Endothelial cell of umbilical vein (primary cell): ENCODE data around the gene ZC3H18. TPM values are rescaled to one million over a fixed set of nuclear protein-coding genes. Genes with fewer than 3 reads are reported as not detected.

Experiments
- BruUV-seq: library from RNA; stranded (reverse); fragments of 400-500 nt; replicated peaks from 2 replicates; lab custom pipeline; 2021; lab: Mats Ljungman, UMichigan
- CTCF ChIA-PET: fragments of 300-600, 350-600 bp; sonication (Branson Sonifier 250); formaldehyde crosslinking; loops from one replicate; lab custom pipeline; 2021; ENCODE audit warnings: antibody characterized with exemption, inconsistent platforms; lab: Charles Lee
- POLR2A ChIA-PET: fragments of 300-600, 350-600 bp; sonication (Branson Sonifier 250); formaldehyde crosslinking; loops from one replicate; lab custom pipeline; 2021; ENCODE audit warnings: antibody characterized with exemption, inconsistent platforms; lab: Charles Lee
- DNase-seq: peaks from one replicate; pipeline ENCODE4 v3.0.0-alpha.2; 2011; ENCODE audit warnings: low read depth, low spot score
- FAIRE-seq: peaks from 2 replicates; lab custom pipeline; 2011; peaks lifted over from hg19 to GRCh38; lab: Jason Lieb, UNC
- H2AFZ ChIP-seq: 2 replicates; pipeline ENCODE4 v1.6.0; 2012; ENCODE audit warnings: low read depth, low read length, control low read depth, inconsistent platforms
- H3K27ac ChIP-seq: 2 replicates; pipeline ENCODE4 v1.5.1; 2011; ENCODE audit warnings: low read depth, mild to moderate bottlenecking, control low read depth, low read length, moderate library complexity; ENCODE audit not compliant: insufficient read depth
- H3K27me3 ChIP-seq, 2 experiments: 2 replicates each; pipeline versions ENCODE4 v1.6.0 to v1.6.1; 2011; ENCODE audit warnings: low read length in 2 of 2, mixed read lengths in 1 of 2; ENCODE audit not compliant: control insufficient read depth in 2 of 2, insufficient read depth in 2 of 2
- H3K36me3 ChIP-seq, 2 experiments: 2 replicates in 1 of 2; 3 replicates in 1 of 2; pipeline ENCODE4 v1.5.1; 2011; ENCODE audit warnings: low read length in 2 of 2, mild to moderate bottlenecking in 1 of 2, moderate library complexity in 1 of 2; ENCODE audit not compliant: control insufficient read depth in 2 of 2, insufficient read depth in 2 of 2; ENCODE audit errors: extremely low read depth in 1 of 2
- H3K4me1 ChIP-seq: 3 replicates; pipeline ENCODE4 v1.5.1; 2011; ENCODE audit warnings: mild to moderate bottlenecking, low read length; ENCODE audit not compliant: control insufficient read depth, insufficient read depth; ENCODE audit errors: extremely low read depth
- H3K4me2 ChIP-seq: 2 replicates; pipeline ENCODE4 v1.6.1; 2011; ENCODE audit warnings: low read length, control low read depth, mixed read lengths; ENCODE audit not compliant: insufficient read depth
- H3K4me3 ChIP-seq, 3 experiments: fragments of 200-600 bp in 1 of 3; sonication (generic), shearing (Covaris generic) in 1 of 3; replicated peaks in 1 of 3; 2 replicates each; pipeline ENCODE4 v1.5.1; 2011 to 2016; ENCODE audit warnings: control low read depth in 3 of 3, low read length in 3 of 3, mild to moderate bottlenecking in 2 of 3, inconsistent platforms in 1 of 3, low read depth in 1 of 3, moderate library complexity in 1 of 3; ENCODE audit not compliant: insufficient read depth in 1 of 3
- H3K79me2 ChIP-seq: 2 replicates; pipeline ENCODE4 v1.6.0; 2012; ENCODE audit warnings: low read length, inconsistent platforms; ENCODE audit not compliant: control insufficient read depth, insufficient read depth
- H3K9ac ChIP-seq: replicated peaks from 2 replicates; pipeline ENCODE3; 2011; ENCODE audit warnings: low read length, control low read depth; ENCODE audit not compliant: insufficient read depth; ENCODE audit errors: extremely low read depth
- H3K9me1 ChIP-seq: replicated peaks from 3 replicates; pipeline ENCODE4 v1.6.0; 2011; ENCODE audit warnings: mild to moderate bottlenecking, low read length; ENCODE audit not compliant: control insufficient read depth, insufficient read depth; ENCODE audit errors: extremely low read depth
- H3K9me3 ChIP-seq: replicated peaks from 2 replicates; pipeline ENCODE4 v1.5.1; 2012; ENCODE audit warnings: low read length, inconsistent platforms; ENCODE audit not compliant: control insufficient read depth, insufficient read depth
- H4K20me1 ChIP-seq: replicated peaks from 2 replicates; pipeline ENCODE3; 2011; ENCODE audit warnings: mild to moderate bottlenecking, low read length; ENCODE audit not compliant: control insufficient read depth, insufficient read depth; ENCODE audit errors: extremely low read depth
- CTCF ChIP-seq, 2 donors: IDR thresholded peaks; 1 replicate in 1 of 2; 2 replicates in 1 of 2; pipeline ENCODE4 v1.5.1; 2011; ENCODE audit warnings: low read length in 2 of 2, mild to moderate bottlenecking in 2 of 2, moderate library complexity in 2 of 2, control low read depth in 1 of 2, inconsistent platforms in 1 of 2, low read depth in 1 of 2; ENCODE audit not compliant: insufficient read depth in 1 of 2; ENCODE audit errors: extremely low read depth in 1 of 2
- EZH2 ChIP-seq: IDR thresholded peaks from 2 replicates; pipeline ENCODE4 v1.6.1; 2012; ENCODE audit warnings: borderline replicate concordance, low read depth, mild to moderate bottlenecking, moderate library complexity, low read length, inconsistent platforms; ENCODE audit not compliant: severe bottlenecking
- FOS ChIP-seq: IDR thresholded peaks from 2 replicates; pipeline ENCODE4 v1.6.1; 2011; ENCODE audit warnings: mild to moderate bottlenecking, low read length, moderate library complexity, borderline replicate concordance; ENCODE audit not compliant: insufficient read depth
- GATA2 ChIP-seq: IDR thresholded peaks from 2 replicates; pipeline ENCODE4 v1.7.0; 2011; ENCODE audit warnings: low read depth, mild to moderate bottlenecking, moderate library complexity, mixed read lengths, low read length; ENCODE audit not compliant: insufficient read length, insufficient read depth
- JUN ChIP-seq: IDR thresholded peaks from 2 replicates; pipeline ENCODE4 v1.6.1; 2011; ENCODE audit warnings: borderline replicate concordance, low read depth; ENCODE audit not compliant: insufficient read length, insufficient read depth
- MAX ChIP-seq: IDR thresholded peaks from 2 replicates; pipeline ENCODE4 v1.6.1; 2011; ENCODE audit not compliant: insufficient read depth, insufficient read length
- MYC ChIP-seq: IDR thresholded peaks from one replicate; pipeline ENCODE4 v1.6.1; 2011; ENCODE audit warnings: mild to moderate bottlenecking, low read depth, low read length
- POLR2A ChIP-seq: IDR thresholded peaks from 2 replicates; pipeline ENCODE4 v1.6.1; 2012; ENCODE audit warnings: low read depth, mild to moderate bottlenecking, control low read depth, low read length
- POLR2AphosphoS5 ChIP-seq: IDR thresholded peaks from 2 replicates; pipeline ENCODE4 v1.6.1; 2012; ENCODE audit warnings: low read depth, mild to moderate bottlenecking, control low read depth, low read length, moderate library complexity; ENCODE audit not compliant: insufficient read depth
- dilution Hi-C: fragments of 300-500 bp; cut with MboI; formaldehyde crosslinking; loops from one replicate; pipeline ENCODE4 v1.15.0; 2019; ENCODE audit warnings: low sequenced_read_pairs; ENCODE audit not compliant: extremely low pct_ligation_motif_present
- intact Hi-C: fragments of 100-400 bp; cut with micrococcal nuclease; formaldehyde crosslinking; loops from one replicate; pipeline ENCODE4 v1.10.0; 2022
- polyA plus RNA-seq, 4 experiments: library from polyadenylated mRNA; depleted of rRNA in 3 of 4; stranded (reverse) in 3 of 4; unstranded in 1 of 4; fragments of >200 nt; gene quantifications; 2 replicates each; pipeline versions ENCODE4 v1.2.1 to v1.2.3, GENCODE V29; 2011 to 2012; ENCODE audit warnings: missing spikeins in 1 of 4
- total RNA-seq: library from RNA; stranded (reverse); gene quantifications from 2 replicates; pipeline ENCODE4 v1.2.3, GENCODE V29; 2021

ZC3H18 gene
- total and polyA plus RNA-seq, 2 donors (not counting 3 experiments of a cell fraction or from before 2014, with no cell fraction given): 12.1 to 52.8 TPM

GRCh38 chr16:88584676-88585075 lies 14.5 kb downstream of the ZC3H18 start:
- dilution Hi-C loops: no loop called here
- Histone ChIP-seq H3K79me2 (peaks cover 39% of the 10 kb centered on the region), H3K9ac (no peak overlapping the region), H3K36me3 (peaks cover 7 to 38% of the 10 kb centered on the region in 2 experiments), H3K4me3 (no peak overlapping the region), H3K27me3 (no peaks in the 10 kb centered on the region), H4K20me1 (no peaks in the 10 kb centered on the region), H3K4me1 (no peaks in the 10 kb centered on the region), H3K9me3 (no peaks in the 10 kb centered on the region), H3K9me1 (no peaks in the 10 kb centered on the region), H3K4me2 (no peak overlapping the region), H3K27ac (no peak overlapping the region), H2AFZ (no peak overlapping the region)
- no peak for TF ChIP-seq GATA2
- TF ChIP-seq MYC: no peak
- no peak for TF ChIP-seq MAX
- TF ChIP-seq CTCF (IDR thresholded peaks at IDR 0.05; ENCODE audit: extremely low read depth in 1 of 2, insufficient read depth in 1 of 2, low read depth in 1 of 2, low read length in 2 of 2): no peak
- TF ChIP-seq EZH2: no peak
- no peak for TF ChIP-seq FOS
- TF ChIP-seq POLR2A: no peak
- TF ChIP-seq JUN: no peak
- TF ChIP-seq POLR2AphosphoS5: no peak
- no TSS peak for BruUV-seq
- FAIRE-seq (no peak), DNase-seq (no peak)
- intact Hi-C loops: no loop called here
- POLR2A ChIA-PET: no interaction called here
- CTCF ChIA-PET: interaction anchor here (0.7 kb wide), 1 partner anchor 49 kb away, joined by 3 read pairs; no protein-coding TSS in a partner anchor
